Hindlimb muscle (tissue), 1 donor: ENCODE results near the gene ATP13A2. TPM values are rescaled to one million over a fixed set of nuclear protein-coding genes. Genes with fewer than 3 reads are reported as not detected.

Source experiments
- DNase-seq: peaks from one replicate; pipeline ENCODE4 v3.0.0-alpha.2; 2013
- polyA plus RNA-seq: library from polyadenylated mRNA; unstranded; fragments of 120-200 nt; gene quantifications from one replicate; pipeline ENCODE4 v1.2.1, GENCODE V29; 2013; ENCODE audit not compliant: insufficient read length

ATP13A2 gene, protein sequence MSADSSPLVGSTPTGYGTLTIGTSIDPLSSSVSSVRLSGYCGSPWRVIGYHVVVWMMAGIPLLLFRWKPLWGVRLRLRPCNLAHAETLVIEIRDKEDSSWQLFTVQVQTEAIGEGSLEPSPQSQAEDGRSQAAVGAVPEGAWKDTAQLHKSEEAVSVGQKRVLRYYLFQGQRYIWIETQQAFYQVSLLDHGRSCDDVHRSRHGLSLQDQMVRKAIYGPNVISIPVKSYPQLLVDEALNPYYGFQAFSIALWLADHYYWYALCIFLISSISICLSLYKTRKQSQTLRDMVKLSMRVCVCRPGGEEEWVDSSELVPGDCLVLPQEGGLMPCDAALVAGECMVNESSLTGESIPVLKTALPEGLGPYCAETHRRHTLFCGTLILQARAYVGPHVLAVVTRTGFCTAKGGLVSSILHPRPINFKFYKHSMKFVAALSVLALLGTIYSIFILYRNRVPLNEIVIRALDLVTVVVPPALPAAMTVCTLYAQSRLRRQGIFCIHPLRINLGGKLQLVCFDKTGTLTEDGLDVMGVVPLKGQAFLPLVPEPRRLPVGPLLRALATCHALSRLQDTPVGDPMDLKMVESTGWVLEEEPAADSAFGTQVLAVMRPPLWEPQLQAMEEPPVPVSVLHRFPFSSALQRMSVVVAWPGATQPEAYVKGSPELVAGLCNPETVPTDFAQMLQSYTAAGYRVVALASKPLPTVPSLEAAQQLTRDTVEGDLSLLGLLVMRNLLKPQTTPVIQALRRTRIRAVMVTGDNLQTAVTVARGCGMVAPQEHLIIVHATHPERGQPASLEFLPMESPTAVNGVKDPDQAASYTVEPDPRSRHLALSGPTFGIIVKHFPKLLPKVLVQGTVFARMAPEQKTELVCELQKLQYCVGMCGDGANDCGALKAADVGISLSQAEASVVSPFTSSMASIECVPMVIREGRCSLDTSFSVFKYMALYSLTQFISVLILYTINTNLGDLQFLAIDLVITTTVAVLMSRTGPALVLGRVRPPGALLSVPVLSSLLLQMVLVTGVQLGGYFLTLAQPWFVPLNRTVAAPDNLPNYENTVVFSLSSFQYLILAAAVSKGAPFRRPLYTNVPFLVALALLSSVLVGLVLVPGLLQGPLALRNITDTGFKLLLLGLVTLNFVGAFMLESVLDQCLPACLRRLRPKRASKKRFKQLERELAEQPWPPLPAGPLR
- polyA plus RNA-seq, result 22.7 TPM

- peak; percentile 81 for DNase-seq
Observed at GRCh38 chr1:17011439-17012307, at the start of gene ATP13A2. Gene ATP13A2, minus strand, starts transcription at chr1:17011928. Its CDS starts 190 bp downstream, at chr1:17011738.

DNA sequence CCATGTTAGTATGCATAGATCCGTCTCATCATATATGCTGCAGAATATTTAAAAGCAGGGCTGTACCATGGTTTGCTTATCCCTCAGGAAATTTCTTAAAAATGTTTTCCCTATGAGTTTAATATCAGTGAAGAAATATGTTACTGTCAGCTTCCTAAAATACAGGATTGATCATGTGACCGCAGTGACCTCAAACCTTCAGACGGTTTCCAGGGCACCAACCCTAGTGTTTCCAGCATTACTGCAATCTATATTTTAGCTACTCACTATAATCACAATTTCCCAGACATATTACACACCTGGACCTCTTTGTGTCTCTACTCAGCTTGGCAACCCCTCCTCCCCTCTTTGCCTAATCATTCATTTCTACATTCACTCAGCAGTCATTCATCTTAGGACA, 49.8 kb upstream of the ATP13A2 start:
- DNase-seq, result no peak

- DNase-seq, result no peak
Observed at GRCh38 chr1:17060306-17060749, 48.6 kb upstream of the ATP13A2 start.

DNA sequence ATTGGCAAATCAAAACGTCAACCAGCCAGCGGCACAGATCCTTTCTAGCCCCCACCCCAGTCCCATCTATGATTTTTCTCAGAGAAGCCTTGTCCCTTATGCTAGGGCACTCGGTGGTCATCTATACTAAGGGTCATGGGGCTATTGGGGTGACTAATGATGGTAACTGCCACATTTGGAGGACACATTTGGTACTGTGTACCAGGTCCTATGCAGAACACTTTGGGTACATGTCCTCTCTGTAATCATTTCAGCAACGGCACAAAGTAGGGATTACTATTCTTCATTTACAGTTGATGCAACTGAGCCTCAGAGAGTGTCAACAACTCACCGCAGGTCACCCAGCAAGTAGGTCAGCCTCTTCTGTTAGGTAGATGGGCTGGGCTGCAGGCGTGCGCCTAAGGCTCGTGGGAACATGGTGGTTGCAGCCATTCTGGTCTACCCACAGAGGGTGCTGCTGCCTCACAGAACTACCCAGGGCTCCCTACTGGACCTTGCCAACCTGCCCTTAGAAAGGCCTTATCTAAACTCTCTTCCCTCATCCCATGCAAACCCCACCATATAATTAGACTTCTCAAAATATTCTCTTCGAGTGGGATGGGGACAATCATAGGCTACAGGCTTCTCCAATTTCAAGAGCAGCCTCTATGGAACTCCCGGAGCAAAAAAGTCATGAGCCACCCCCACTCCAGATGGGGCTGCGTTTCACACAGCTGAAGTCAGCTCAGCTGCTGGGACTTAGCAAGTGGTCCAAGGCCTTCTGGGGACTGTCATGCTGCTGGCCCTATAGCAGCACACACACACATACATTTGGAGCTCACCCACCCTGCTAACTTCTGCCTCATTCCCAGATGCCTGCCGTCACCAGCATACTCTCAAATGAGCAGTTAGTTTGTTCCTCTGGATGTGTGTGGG, 47.9 kb upstream of the ATP13A2 start:
- DNase-seq, result peak; percentile 68

DNA sequence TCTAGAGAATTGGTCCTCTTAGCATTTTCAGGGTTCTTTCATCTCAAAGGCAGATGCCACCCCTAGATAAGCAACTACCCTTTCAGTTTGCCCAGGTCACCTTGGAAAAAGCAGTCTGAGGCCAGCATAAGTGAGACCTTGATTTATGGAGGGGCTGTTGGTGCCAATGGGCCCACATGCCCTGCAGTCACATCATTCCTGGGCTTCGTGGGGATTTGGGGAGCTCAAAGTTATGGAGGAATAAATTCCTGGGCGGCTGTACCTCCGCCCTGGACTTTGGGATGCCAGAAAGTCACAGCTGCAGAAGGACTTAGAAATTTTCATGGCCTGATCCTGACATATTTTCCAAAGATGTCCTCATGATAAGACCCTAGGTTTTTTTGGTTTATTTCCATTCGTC, 44.8 kb upstream of the ATP13A2 start:
- DNase-seq, result no peak

- DNase-seq, result no peak
Observed at GRCh38 chr1:17055801-17056200, 44.1 kb upstream of the ATP13A2 start.

GRCh38 chr1:17053685-17054410, 42.1 kb upstream of the ATP13A2 start, which contains the start of gene SDHB:
Gene SDHB, minus strand, starts transcription at chr1:17054032. Its CDS starts 13 bp downstream, at chr1:17054019.
- DNase-seq, result peak; percentile 99

DNA sequence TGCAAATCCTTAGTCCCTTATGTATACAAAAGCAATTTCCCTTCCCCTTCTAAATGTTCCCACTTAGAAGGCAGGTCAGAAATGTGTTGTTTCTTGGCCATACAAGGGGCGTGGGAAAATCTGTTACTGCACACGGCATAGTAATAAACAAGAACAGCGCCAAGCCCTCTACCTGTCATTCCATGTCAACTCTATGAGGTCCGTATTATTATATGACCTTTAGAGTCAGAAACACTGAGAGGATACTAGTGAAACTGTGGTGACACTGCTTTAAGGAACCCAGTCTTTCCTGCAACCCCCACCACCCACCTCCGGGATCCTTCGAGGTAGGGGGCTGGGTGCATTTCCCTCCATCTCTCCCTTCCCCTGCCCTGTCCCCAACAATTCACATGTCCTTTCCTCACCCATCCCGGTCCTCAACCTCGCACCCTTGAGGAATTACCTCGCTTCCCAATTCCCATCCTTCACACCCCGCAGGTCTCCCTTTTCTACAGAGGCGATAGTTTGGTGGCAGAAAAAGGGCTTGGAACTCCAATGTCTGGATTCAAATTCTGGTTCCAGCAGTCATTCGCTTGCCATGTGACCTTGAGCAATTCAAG, 41.5 kb upstream of the ATP13A2 start:
- DNase-seq, result no peak

- DNase-seq, result no peak
Observed at GRCh38 chr1:17052641-17053040, 40.9 kb upstream of the ATP13A2 start.

DNA sequence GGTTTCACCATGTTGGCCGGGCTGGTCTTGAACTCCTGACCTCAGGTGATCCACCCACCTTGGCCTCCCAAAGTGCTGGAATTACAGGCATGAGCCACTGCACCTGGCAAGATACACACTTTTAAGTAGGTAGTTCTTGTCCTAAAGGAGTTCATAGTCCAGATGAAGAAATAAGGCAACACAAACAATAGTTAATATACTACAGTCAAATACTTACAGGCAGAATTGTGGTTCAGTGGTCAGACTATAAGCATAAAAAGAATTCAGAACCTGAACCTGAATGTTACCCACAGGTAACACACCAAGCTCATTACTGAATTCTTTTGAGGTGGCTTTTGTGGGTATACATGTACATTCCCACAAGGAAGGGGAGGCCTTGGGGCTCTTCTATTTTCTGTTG, 40.3 kb upstream of the ATP13A2 start:
- DNase-seq, result no peak

DNA sequence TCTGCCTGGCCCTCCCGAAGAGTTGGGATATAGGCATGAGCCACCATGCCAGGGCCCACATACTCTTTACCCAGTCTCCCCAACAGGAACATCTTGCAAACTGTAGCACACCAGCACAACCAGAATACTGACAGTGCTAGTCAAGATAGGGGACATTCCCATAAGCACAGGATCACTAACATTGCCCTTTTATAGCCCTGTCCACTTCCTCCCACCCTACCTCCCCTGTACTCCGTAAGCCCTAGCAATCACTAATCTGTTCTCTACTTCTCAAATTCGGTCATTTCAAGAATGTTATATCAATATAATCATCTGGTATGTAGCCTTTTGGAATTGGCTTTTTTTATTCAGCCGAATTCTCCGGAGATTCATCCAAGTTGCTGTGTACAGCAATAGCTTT, 36.2 kb upstream of the ATP13A2 start:
- no peak for DNase-seq

- no peak for DNase-seq
Observed at GRCh38 chr1:17046334-17046657, 34.6 kb upstream of the ATP13A2 start.

DNA sequence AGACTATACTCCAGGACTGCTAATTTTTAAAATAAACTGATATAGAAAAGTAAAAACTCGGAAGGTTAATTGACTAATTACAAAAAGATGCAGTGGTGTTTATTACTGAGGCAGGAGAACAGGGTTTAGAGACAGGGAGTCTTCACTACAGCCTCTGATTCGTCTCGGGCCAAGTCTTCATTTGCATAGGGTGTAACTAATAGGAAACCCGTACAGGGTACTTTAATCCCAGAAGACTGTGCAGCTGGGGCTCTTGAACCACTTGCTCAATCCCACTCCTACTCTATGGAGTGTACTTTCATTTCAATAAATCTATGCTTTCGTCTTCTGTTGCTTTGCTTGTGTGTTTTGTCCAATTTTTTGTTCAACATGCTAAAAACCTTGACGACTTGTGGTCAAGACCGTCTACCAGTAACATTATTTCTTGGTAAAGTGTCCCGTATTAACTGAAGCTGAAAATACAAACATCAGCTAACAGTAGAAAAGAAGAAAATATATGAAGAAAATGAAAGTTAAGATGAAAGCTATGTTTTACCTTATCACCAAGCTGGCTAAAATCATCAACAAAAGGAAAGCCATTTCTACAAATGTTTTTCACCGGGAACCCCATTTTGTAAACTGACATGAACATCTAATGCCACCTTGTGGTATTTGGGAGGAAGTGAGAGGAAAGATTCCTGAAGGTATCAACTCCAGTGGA, 34.1 kb upstream of the ATP13A2 start:
- no peak for DNase-seq

GRCh38 chr1:17045150-17045549, 33.4 kb upstream of the ATP13A2 start:
- no peak for DNase-seq

- no peak for DNase-seq
Observed at GRCh38 chr1:17043676-17044075, 31.9 kb upstream of the ATP13A2 start.

DNA sequence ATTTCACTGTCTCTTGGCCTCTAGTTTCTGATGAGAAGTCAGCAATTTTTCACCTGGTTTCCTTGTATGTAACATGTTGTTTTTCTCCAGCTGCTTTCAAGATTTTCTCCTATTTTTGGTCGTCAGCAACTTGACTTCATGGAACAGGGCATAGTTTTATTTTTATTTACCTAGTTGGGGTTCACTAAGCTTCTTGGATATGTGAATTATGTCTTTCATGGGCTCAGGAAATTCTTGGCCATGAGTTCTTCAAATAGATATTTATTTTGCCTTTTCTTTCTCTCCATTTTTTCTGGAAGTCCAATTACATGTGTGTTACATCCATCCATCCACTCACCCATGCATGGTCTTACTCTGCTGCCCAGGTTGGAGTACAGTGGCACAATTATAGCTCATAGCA, 28.4 kb upstream of the ATP13A2 start:
- no peak for DNase-seq

- no peak for DNase-seq
Observed at GRCh38 chr1:17039522-17039921, 27.8 kb upstream of the ATP13A2 start.

GRCh38 chr1:17033481-17033880, 21.8 kb upstream of the ATP13A2 start:
- no peak for DNase-seq

- no peak for DNase-seq
Observed at GRCh38 chr1:17032741-17033140, 21.0 kb upstream of the ATP13A2 start.
